ENCODE results near the gene PLCD4. TPM values are rescaled to one million over a fixed set of nuclear protein-coding genes. Genes with fewer than 3 reads are reported as not detected.

The PLCD4 gene
- total and polyA plus RNA-seq, 4 donors, result 0.05 to 0.51 (median 0.12) TPM

- H3K36me3 ChIP-seq (ENCODE audit: control insufficient read depth in 4 of 4, insufficient read depth in 3 of 4, low read depth in 1 of 4, low read length in 3 of 4), result peaks cover 0 to 10% (median 1%) of the 10 kb centered on the region in 4 donors
- no peaks in the 10 kb centered on the region for H3K9me3 ChIP-seq (ENCODE audit: control insufficient read depth in 4 of 4, low read length in 3 of 4)
- peaks cover 5 to 33% (median 27%) of the 10 kb centered on the region in 4 donors for H3K4me1 ChIP-seq (ENCODE audit: control insufficient read depth in 4 of 4, insufficient read depth in 4 of 4, low read length in 3 of 4)
- H3K4me3 ChIP-seq (ENCODE audit: low read depth in 1 of 3, low read length in 3 of 3), result no peak overlapping the region
- H3K27ac ChIP-seq (ENCODE audit: low read depth in 1 of 2, low read length in 2 of 2), result no peak overlapping the region
- no peaks in the 10 kb centered on the region for H3K27me3 ChIP-seq (ENCODE audit: control insufficient read depth in 4 of 4, insufficient read depth in 4 of 4, low read length in 3 of 4)
- H3K9ac ChIP-seq (ENCODE audit: low read depth in 1 of 2, low read length in 2 of 2), result no peak overlapping the region
- 49% methylated on average over 6 of the region's 6 CpGs for whole genome bisulfite sequencing
- no peak for DNase-seq (ENCODE audit: low spot score)
- no peak for TF ChIP-seq EGR1 (IDR thresholded peaks at IDR 0.05; ENCODE audit: low read depth in 2 of 2)
- TF ChIP-seq, protein P1, sequence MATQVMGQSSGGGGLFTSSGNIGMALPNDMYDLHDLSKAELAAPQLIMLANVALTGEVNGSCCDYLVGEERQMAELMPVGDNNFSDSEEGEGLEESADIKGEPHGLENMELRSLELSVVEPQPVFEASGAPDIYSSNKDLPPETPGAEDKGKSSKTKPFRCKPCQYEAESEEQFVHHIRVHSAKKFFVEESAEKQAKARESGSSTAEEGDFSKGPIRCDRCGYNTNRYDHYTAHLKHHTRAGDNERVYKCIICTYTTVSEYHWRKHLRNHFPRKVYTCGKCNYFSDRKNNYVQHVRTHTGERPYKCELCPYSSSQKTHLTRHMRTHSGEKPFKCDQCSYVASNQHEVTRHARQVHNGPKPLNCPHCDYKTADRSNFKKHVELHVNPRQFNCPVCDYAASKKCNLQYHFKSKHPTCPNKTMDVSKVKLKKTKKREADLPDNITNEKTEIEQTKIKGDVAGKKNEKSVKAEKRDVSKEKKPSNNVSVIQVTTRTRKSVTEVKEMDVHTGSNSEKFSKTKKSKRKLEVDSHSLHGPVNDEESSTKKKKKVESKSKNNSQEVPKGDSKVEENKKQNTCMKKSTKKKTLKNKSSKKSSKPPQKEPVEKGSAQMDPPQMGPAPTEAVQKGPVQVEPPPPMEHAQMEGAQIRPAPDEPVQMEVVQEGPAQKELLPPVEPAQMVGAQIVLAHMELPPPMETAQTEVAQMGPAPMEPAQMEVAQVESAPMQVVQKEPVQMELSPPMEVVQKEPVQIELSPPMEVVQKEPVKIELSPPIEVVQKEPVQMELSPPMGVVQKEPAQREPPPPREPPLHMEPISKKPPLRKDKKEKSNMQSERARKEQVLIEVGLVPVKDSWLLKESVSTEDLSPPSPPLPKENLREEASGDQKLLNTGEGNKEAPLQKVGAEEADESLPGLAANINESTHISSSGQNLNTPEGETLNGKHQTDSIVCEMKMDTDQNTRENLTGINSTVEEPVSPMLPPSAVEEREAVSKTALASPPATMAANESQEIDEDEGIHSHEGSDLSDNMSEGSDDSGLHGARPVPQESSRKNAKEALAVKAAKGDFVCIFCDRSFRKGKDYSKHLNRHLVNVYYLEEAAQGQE (IDR thresholded peaks at IDR 0.05), result no peak
- TF ChIP-seq TAF1 (conservative IDR thresholded peaks at IDR 0.05), result no peak
- no peak for TF ChIP-seq YY1 (IDR thresholded peaks at IDR 0.05)
- TF ChIP-seq, protein P2, sequence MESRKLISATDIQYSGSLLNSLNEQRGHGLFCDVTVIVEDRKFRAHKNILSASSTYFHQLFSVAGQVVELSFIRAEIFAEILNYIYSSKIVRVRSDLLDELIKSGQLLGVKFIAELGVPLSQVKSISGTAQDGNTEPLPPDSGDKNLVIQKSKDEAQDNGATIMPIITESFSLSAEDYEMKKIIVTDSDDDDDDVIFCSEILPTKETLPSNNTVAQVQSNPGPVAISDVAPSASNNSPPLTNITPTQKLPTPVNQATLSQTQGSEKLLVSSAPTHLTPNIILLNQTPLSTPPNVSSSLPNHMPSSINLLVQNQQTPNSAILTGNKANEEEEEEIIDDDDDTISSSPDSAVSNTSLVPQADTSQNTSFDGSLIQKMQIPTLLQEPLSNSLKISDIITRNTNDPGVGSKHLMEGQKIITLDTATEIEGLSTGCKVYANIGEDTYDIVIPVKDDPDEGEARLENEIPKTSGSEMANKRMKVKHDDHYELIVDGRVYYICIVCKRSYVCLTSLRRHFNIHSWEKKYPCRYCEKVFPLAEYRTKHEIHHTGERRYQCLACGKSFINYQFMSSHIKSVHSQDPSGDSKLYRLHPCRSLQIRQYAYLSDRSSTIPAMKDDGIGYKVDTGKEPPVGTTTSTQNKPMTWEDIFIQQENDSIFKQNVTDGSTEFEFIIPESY (IDR thresholded peaks at IDR 0.05), result no peak
Observed at GRCh38 chr2:218570850-218571249, 36.8 kb upstream of the PLCD4 start.

- H3K36me3 ChIP-seq (ENCODE audit: control insufficient read depth in 4 of 4, insufficient read depth in 3 of 4, low read depth in 1 of 4, low read length in 3 of 4), result peaks cover 3 to 22% (median 7%) of the 10 kb centered on the region in 4 donors
- H3K27ac ChIP-seq (ENCODE audit: low read depth in 1 of 2, low read length in 2 of 2), result no peak overlapping the region
- no peaks in the 10 kb centered on the region for H3K27me3 ChIP-seq (ENCODE audit: control insufficient read depth in 4 of 4, insufficient read depth in 4 of 4, low read length in 3 of 4)
- H3K9ac ChIP-seq (ENCODE audit: low read depth in 1 of 2, low read length in 2 of 2), result no peak overlapping the region
- no peaks in the 10 kb centered on the region for H3K9me3 ChIP-seq (ENCODE audit: control insufficient read depth in 4 of 4, low read length in 3 of 4)
- no peak overlapping the region for H3K4me3 ChIP-seq (ENCODE audit: low read depth in 1 of 3, low read length in 3 of 3)
- TF ChIP-seq, protein P3, sequence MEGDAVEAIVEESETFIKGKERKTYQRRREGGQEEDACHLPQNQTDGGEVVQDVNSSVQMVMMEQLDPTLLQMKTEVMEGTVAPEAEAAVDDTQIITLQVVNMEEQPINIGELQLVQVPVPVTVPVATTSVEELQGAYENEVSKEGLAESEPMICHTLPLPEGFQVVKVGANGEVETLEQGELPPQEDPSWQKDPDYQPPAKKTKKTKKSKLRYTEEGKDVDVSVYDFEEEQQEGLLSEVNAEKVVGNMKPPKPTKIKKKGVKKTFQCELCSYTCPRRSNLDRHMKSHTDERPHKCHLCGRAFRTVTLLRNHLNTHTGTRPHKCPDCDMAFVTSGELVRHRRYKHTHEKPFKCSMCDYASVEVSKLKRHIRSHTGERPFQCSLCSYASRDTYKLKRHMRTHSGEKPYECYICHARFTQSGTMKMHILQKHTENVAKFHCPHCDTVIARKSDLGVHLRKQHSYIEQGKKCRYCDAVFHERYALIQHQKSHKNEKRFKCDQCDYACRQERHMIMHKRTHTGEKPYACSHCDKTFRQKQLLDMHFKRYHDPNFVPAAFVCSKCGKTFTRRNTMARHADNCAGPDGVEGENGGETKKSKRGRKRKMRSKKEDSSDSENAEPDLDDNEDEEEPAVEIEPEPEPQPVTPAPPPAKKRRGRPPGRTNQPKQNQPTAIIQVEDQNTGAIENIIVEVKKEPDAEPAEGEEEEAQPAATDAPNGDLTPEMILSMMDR (IDR thresholded peaks at IDR 0.05; ENCODE audit: low read depth, low read length, missing input control), result no peak
- TF ChIP-seq, protein P1 (IDR thresholded peaks at IDR 0.05), result no peak
- TF ChIP-seq YY1 (IDR thresholded peaks at IDR 0.05), result no peak
- no peak for DNase-seq (ENCODE audit: low spot score)
- H3K4me1 ChIP-seq (ENCODE audit: control insufficient read depth in 4 of 4, insufficient read depth in 4 of 4, low read length in 3 of 4), result peaks cover 0 to 2% (median 0%) of the 10 kb centered on the region in 4 donors
- whole genome bisulfite sequencing, result 96% methylated on average over 4 of the region's 4 CpGs
Observed at GRCh38 chr2:218576854-218577253, 30.8 kb upstream of the PLCD4 start.

All from liver (tissue), 9 donors.